Sigmoid colon (tissue), 4 donors: Measurements from ENCODE around the gene GRM4.

Experiments
- EP300 ChIP-seq, 4 donors: sonication (generic); formaldehyde crosslinking; IDR thresholded peaks; one replicate each; pipeline ENCODE4 v1.6.1; 2017; ENCODE audit warnings: antibody characterized with exemption in 4 of 4
- POLR2AphosphoS5 ChIP-seq, 4 donors: sonication (generic); formaldehyde crosslinking; IDR thresholded peaks; one replicate each; pipeline ENCODE4 v1.6.1; 2017; ENCODE audit warnings: antibody characterized with exemption in 4 of 4

DNA sequence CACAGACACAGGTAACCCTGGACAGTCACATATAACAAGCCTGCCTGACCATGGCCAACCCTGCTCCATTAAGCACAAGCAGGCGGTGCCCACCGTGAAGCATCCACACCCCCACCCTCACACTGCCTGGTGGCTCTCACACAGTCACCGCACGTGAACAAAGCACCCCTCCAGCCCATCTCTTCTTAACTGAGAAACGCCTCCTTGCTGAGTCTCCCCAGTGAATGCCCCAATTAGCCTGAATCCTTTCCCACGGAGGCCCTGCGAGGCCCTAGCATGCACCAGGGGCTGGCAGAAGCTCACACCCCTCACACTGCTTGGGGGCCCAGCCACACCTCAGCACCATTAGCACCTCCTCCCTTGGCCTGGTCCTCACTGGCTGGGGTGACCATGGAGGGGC, 72.3 kb downstream of the GRM4 start:
- TF ChIP-seq EP300 (IDR thresholded peaks at IDR 0.05) (no peak), POLR2AphosphoS5 (IDR thresholded peaks at IDR 0.05) (no peak)
